Activated CD4-positive, alpha-beta T cell treated with anti-CD3 and anti-CD28 coated beads for 36 hours (primary cell): ENCODE data around the gene KATNB1. TPM values are rescaled to one million over a fixed set of nuclear protein-coding genes. Genes with fewer than 3 reads are reported as not detected.

Experiments used
- ATAC-seq: fragments of 200-7000 bp; cut with Tn5 transposase; one replicate; pipeline ENCODE4 v1.10.0; 2021; ENCODE audit warnings: mild to moderate bottlenecking, moderate library complexity
- CTCF ChIA-PET: fragments of 350-600 bp; sonication (Branson Sonifier 250); formaldehyde crosslinking; loops from one replicate; lab custom pipeline; 2021; ENCODE audit warnings: antibody characterized with exemption; lab: Charles Lee
- POLR2A ChIA-PET: fragments of 350-600 bp; sonication (Branson Sonifier 250); formaldehyde crosslinking; loops from one replicate; lab custom pipeline; 2021; ENCODE audit warnings: antibody characterized with exemption, inconsistent platforms; lab: Charles Lee
- DNase-seq: peaks from one replicate; pipeline ENCODE4 v3.0.0-alpha.2; 2020
- H3K27ac Mint-ChIP-seq: one replicate; pipeline ENCODE4 v1.8.0; 2021; ENCODE audit warnings: mixed read lengths
- H3K27me3 Mint-ChIP-seq: one replicate; pipeline ENCODE4 v1.8.0; 2021; ENCODE audit warnings: mixed read lengths
- H3K36me3 Mint-ChIP-seq: one replicate; pipeline ENCODE4 v1.8.0; 2021; ENCODE audit warnings: low read depth, mixed read lengths
- H3K4me1 Mint-ChIP-seq: one replicate; pipeline ENCODE4 v1.8.0; 2021; ENCODE audit warnings: mixed read lengths
- H3K4me3 Mint-ChIP-seq: one replicate; pipeline ENCODE4 v1.8.0; 2021; ENCODE audit warnings: mild to moderate bottlenecking, moderate library complexity, mixed read lengths
- H3K9me3 Mint-ChIP-seq: one replicate; pipeline ENCODE4 v1.8.0; 2021; ENCODE audit warnings: low read depth, mixed read lengths
- intact Hi-C, 2 experiments: fragments of 100-400 bp; cut with DNase I in 1 of 2; cut with micrococcal nuclease in 1 of 2; formaldehyde crosslinking; loops; one replicate each; pipeline versions ENCODE4 v1.14.2 to v1.15.1; 2022 to 2024; cut with DNase I, micrococcal nuclease
- total RNA-seq, 2 experiments: library from RNA; stranded (reverse); gene quantifications; one replicate each; pipeline ENCODE4 v1.2.3, GENCODE V29; 2021

Gene KATNB1
- total RNA-seq, 2 experiments from 2014 or later, result 28.1 to 29.3 TPM

- Mint-ChIP-seq H3K27me3 (no peaks in the 10 kb centered on the region), H3K27ac (no peak overlapping the region), H3K9me3 (no peaks in the 10 kb centered on the region), H3K4me1 (peaks cover 2% of the 10 kb centered on the region), H3K4me3 (no peak overlapping the region), H3K36me3 (peaks cover 3% of the 10 kb centered on the region)
- POLR2A ChIA-PET, result no interaction called here
- CTCF ChIA-PET, result interaction anchor here (0.6 to 2.6 kb wide), 6 partner anchors 9 to 706 kb away, joined by 3 to 16 read pairs (median 4); partner anchors contain the start of gene KATNB1
- ATAC-seq (no peak), DNase-seq (peak; percentile 10)
- intact Hi-C loops, result loop anchor here in 1 of 2 experiments (10.0 kb wide), 1 partner anchor 136 kb away; no protein-coding TSS in a partner anchor
Observed at GRCh38 chr16:57758331-57759117, 23.0 kb downstream of the KATNB1 start.

DNA sequence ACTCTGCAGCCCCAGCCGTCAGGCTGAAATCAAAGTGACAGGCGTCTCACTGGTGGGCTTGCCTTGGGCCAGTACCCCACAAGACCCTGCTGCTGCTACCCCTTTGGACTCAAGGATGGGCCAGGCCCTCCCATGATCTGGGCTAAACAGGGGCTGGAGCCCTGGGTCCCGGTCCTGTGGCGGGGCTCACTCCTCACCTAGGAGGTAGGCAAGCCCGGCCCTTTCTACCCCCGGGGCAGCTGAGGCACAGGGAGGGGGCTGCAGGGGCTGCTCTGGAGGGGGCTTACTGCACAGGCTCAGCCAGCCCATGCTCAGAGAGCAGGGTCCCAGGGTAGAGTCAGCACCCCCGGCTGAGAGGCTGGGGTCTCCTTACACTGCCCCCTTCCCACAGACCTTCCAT lies 23.6 kb downstream of the KATNB1 start:
- DNase-seq (no peak), ATAC-seq (no peak)
- ChIA-PET POLR2A (no interaction called here), CTCF (no interaction called here)
- H3K9me3 Mint-ChIP-seq, result no peaks in the 10 kb centered on the region
- intact Hi-C loops, result loop anchor here in 1 of 2 experiments (10.0 kb wide), 1 partner anchor 136 kb away; no protein-coding TSS in a partner anchor
- H3K36me3 Mint-ChIP-seq, result peaks cover 3% of the 10 kb centered on the region
- H3K27me3 Mint-ChIP-seq, result no peaks in the 10 kb centered on the region
- peaks cover 2% of the 10 kb centered on the region for H3K4me1 Mint-ChIP-seq
- H3K27ac Mint-ChIP-seq, result no peak overlapping the region
- no peak overlapping the region for H3K4me3 Mint-ChIP-seq

GRCh38 chr16:57759541-57760356 lies 24.2 kb downstream of the KATNB1 start:
- no peak for DNase-seq
- H3K4me1 Mint-ChIP-seq, result peaks cover 2% of the 10 kb centered on the region
- intact Hi-C loops, result loop anchor here in 1 of 2 experiments (10.0 kb wide), 1 partner anchor 135 kb away; no protein-coding TSS in a partner anchor
- no peak for ATAC-seq
- H3K9me3 Mint-ChIP-seq, result no peaks in the 10 kb centered on the region
- ChIA-PET CTCF (interaction anchor here (0.7 to 0.9 kb wide), 2 partner anchors 238 to 524 kb away, joined by 3 to 4 read pairs; no protein-coding TSS in a partner anchor), POLR2A (no interaction called here)
- H3K36me3 Mint-ChIP-seq, result peaks cover 3% of the 10 kb centered on the region
- H3K27me3 Mint-ChIP-seq, result no peaks in the 10 kb centered on the region
- H3K27ac Mint-ChIP-seq, result no peak overlapping the region
- no peak overlapping the region for H3K4me3 Mint-ChIP-seq

DNA sequence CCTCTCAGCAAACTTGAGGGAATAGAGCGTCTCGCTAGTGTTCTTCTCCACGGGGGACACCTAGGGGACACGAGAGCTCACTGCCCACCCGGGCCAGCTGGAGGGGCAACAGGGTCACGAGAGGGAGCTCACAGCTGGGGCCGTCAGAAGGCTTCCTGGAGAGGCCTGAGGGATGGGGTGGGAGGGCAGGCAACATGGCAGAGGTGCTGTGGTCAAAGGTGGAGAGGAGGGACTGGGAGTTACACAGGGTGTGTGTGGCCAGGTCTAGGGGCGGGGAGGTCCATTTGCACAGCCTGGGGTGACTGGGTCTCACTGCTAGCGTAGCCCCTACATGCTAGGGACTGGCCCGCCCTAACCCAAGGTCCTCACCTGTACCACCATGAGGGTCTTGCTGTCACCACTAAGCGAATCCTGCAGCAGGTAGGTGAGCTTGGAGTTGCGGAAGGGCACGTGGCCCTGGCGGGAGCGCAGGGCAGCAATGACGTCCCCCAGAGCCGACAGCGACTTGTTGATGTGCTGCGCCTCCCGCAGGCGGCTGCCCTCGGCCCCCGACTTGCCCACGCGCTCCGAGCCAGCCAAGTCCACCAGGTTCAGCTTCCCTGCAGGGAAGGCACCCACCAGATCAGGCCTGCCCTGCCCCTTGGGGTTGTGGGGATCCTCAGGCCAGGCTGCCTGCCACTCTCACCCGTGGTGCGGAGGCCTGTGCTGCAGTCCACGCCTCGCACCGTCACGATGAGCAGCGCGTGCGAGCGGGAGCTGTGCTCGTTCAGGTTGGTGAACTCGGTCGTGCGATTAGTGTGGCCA lies 25.0 kb downstream of the KATNB1 start:
- ChIA-PET POLR2A (no interaction called here), CTCF (interaction anchor here (0.7 to 0.9 kb wide), 3 partner anchors 9 to 525 kb away, joined by 3 to 4 read pairs (median 4); no protein-coding TSS in a partner anchor)
- Mint-ChIP-seq H3K9me3 (no peaks in the 10 kb centered on the region), H3K4me3 (no peak overlapping the region), H3K36me3 (peaks cover 2% of the 10 kb centered on the region), H3K27me3 (no peaks in the 10 kb centered on the region), H3K4me1 (peaks cover 2% of the 10 kb centered on the region), H3K27ac (no peak overlapping the region)
- DNase-seq (no peak), ATAC-seq (no peak)
- intact Hi-C loops, result no loop called here

DNA sequence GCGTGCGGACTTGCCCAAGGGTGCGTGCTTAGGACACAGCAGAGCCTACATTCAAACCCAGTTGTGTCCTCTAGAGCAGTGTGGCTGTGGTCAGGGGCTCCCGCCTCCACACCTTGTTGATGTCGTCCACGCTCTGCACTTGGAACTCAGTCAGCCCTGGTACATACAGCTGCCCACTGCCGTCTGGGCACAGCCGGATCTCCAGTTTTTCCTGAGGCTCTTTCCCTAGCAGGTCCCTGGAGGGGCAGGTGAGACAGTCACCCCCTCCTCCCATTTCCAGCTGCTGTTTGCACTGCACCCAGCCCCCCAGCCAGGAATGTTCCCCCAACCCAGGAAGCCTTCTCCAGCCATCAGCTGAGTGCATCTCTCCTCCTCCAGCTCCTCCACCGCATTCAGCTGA lies 25.7 kb downstream of the KATNB1 start:
- POLR2A ChIA-PET, result no interaction called here
- Mint-ChIP-seq H3K27ac (no peak overlapping the region), H3K27me3 (no peaks in the 10 kb centered on the region), H3K4me1 (peaks cover 2% of the 10 kb centered on the region), H3K4me3 (no peak overlapping the region), H3K36me3 (no peaks in the 10 kb centered on the region), H3K9me3 (no peaks in the 10 kb centered on the region)
- intact Hi-C loops, result no loop called here
- ATAC-seq (no peak), DNase-seq (no peak)
- CTCF ChIA-PET, result interaction anchor here (0.7 to 1.8 kb wide), 2 partner anchors 10 to 26 kb away, joined by 4 read pairs; partner anchors contain the start of gene KATNB1

DNA sequence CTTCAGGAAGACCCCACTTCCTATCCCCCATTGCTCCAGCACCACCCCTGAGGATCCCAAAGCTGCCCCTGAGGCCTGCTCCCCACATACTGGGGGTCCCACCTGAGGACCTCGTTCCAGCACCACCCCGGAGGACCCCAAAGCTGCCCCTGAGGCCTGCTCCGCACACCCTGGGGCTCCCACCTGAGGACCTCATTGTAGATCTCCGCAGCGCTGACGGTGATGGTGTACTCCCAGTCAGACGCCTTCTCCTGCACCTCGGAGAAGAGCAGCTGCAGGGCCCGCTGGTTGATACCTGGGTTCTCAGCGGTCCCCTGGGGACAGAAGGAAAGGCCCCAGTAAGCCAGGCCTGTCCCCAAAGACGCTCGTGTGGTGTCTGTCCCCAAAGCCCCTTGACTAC lies 26.4 kb downstream of the KATNB1 start:
- ATAC-seq (no peak), DNase-seq (no peak)
- ChIA-PET POLR2A (no interaction called here), CTCF (interaction anchor here (0.6 to 1.8 kb wide), 3 partner anchors 8 to 78 kb away, joined by 3 to 4 read pairs (median 4); partner anchors contain the start of gene KATNB1)
- intact Hi-C loops, result no loop called here
- Mint-ChIP-seq H3K9me3 (no peaks in the 10 kb centered on the region), H3K27ac (no peak overlapping the region), H3K36me3 (no peaks in the 10 kb centered on the region), H3K4me3 (no peak overlapping the region), H3K4me1 (peaks cover 2% of the 10 kb centered on the region), H3K27me3 (no peaks in the 10 kb centered on the region)

- H3K27ac Mint-ChIP-seq, result no peak overlapping the region
- CTCF ChIA-PET, result interaction anchor here (0.6 to 1.8 kb wide), 3 partner anchors 7 to 77 kb away, joined by 3 to 4 read pairs (median 4); partner anchors contain the start of gene KATNB1
Observed at GRCh38 chr16:57762365-57763040, 26.9 kb downstream of the KATNB1 start.

DNA sequence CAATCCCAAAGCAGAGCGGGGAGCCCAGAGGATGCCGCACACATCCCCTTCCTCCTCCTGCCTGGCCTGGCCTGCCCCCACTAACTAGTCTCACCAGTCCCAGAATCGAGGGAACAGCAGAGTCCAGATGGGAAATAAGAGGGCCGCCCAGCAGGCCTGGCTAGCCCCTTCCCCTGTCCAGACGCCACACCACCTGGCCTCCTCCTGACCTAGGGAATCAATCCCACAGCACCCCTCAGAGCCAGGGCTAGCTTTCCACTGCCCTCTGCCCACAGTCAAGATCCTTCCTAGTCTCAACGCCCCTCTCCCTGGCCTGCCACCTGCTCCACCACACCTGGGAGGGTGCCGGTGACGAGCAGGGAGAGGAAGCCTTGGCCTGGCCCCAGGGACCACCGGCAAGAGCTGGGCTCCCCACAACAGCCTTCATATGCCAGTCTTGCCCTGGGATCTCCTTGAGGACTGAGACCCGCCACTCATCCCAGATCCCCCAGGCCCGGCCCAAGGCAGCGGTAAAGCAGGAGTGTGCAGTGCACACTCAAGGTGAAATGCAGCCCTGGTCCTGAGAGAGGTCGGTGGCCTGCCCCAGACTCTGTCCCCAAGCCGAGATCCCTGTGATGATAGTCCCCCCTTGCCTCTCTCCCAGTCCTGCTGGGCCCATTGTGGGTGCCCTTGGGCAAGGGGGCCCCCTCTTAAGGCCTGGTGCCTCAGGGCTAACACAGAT lies 27.9 kb downstream of the KATNB1 start:
- Mint-ChIP-seq H3K4me3 (no peak overlapping the region), H3K27ac (no peak overlapping the region), H3K27me3 (no peaks in the 10 kb centered on the region), H3K4me1 (peaks cover 2% of the 10 kb centered on the region), H3K9me3 (no peaks in the 10 kb centered on the region), H3K36me3 (no peaks in the 10 kb centered on the region)
- ATAC-seq, result no peak
- ChIA-PET CTCF (no interaction called here), POLR2A (no interaction called here)
- DNase-seq, result no peak
- intact Hi-C loops, result no loop called here

More at GRCh38 chr16:57762365-57763040, 26.9 kb downstream of the KATNB1 start:
- Mint-ChIP-seq H3K4me1 (peaks cover 2% of the 10 kb centered on the region), H3K4me3 (no peak overlapping the region), H3K9me3 (no peaks in the 10 kb centered on the region), H3K36me3 (no peaks in the 10 kb centered on the region), H3K27me3 (no peaks in the 10 kb centered on the region)
- ATAC-seq (no peak), DNase-seq (no peak)
- intact Hi-C loops, result no loop called here
- POLR2A ChIA-PET, result no interaction called here

DNA sequence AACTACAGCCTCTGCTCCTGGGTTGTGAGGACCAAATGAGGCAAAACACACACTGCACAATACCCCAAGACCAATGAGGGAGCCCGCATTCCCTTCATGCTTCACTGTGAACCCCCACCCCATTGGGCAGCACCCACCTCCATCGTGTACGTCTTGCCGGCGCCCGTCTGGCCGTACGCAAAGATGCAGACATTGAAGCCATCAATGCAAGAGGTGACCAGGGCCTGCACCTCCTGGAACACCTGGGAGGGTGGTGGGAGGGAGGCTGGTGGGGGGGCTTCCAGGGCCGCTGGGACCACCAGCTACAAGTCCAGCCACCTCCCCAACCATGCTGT lies 28.4 kb downstream of the KATNB1 start:
- Mint-ChIP-seq H3K4me3 (no peak overlapping the region), H3K4me1 (no peaks in the 10 kb centered on the region), H3K27ac (no peak overlapping the region), H3K9me3 (no peaks in the 10 kb centered on the region), H3K36me3 (no peaks in the 10 kb centered on the region), H3K27me3 (no peaks in the 10 kb centered on the region)
- no peak for DNase-seq
- intact Hi-C loops, result no loop called here
- no peak for ATAC-seq
- ChIA-PET POLR2A (no interaction called here), CTCF (no interaction called here)
